Jurkat, Clone E6-1 (cell line): ENCODE results near the gene MTOR.
"Not testable (repeated sequence)": the region's sequence is repeated elsewhere in the genome, so short reads cannot be mapped to it uniquely, and the experiment has no call there.

ENCODE experiments used
- DNase-seq: peaks from one replicate; pipeline ENCODE4 v3.0.0-alpha.2; 2011; ENCODE audit warnings: low read depth, low spot score
- H3K4me3 ChIP-seq: 2 replicates; pipeline ENCODE4 v1.5.1; 2011; ENCODE audit warnings: mild to moderate bottlenecking, low read length, control low read depth, moderate library complexity

The MTOR gene

GRCh38 chr1:11281518-11282331 is 19.4 kb upstream of the MTOR start:
- no peak for DNase-seq
- H3K4me3 ChIP-seq: no peak overlapping the region

- no peak overlapping the region for H3K4me3 ChIP-seq
- DNase-seq: peak; percentile 59
Observed at GRCh38 chr1:11280719-11281376, 18.5 kb upstream of the MTOR start.

- no peak for DNase-seq
- no peak overlapping the region for H3K4me3 ChIP-seq
Observed at GRCh38 chr1:11279630-11280029, 17.3 kb upstream of the MTOR start.

GRCh38 chr1:11279152-11279551 is 16.8 kb upstream of the MTOR start:
- no peak overlapping the region for H3K4me3 ChIP-seq
- no peak for DNase-seq

- DNase-seq: no peak
- peak overlapping the region; percentile 93 for H3K4me3 ChIP-seq
Observed at GRCh38 chr1:11273595-11274234, 11.4 kb upstream of the MTOR start.

- DNase-seq: peak; percentile 66
- peak within 1 kb of the TSS; percentile 93 for H3K4me3 ChIP-seq
Observed at GRCh38 chr1:11272832-11273594, 10.7 kb upstream of the MTOR start, which contains the start of gene UBIAD1. TSS of gene UBIAD1 (plus strand) at chr1:11273198. CDS start at chr1:11273532, 334 bp downstream.

- peak overlapping the region; percentile 49 for H3K4me3 ChIP-seq
- peak; percentile 31 for DNase-seq
Observed at GRCh38 chr1:11272544-11272831, 10.1 kb upstream of the MTOR start.

- DNase-seq, H3K4me3 ChIP-seq: not testable (repeated sequence)
Observed at GRCh38 chr1:11267350-11268337, 5.3 kb upstream of the MTOR start.

GRCh38 chr1:11266268-11267074 is 4.1 kb upstream of the MTOR start:
- H3K4me3 ChIP-seq: no peak overlapping the region
- DNase-seq: no peak

- DNase-seq: no peak
- no peak overlapping the region for H3K4me3 ChIP-seq
Observed at GRCh38 chr1:11256299-11256698, 6.1 kb downstream of the MTOR start.

- no peak for DNase-seq
Observed at GRCh38 chr1:11253226-11253625, 9.1 kb downstream of the MTOR start.

GRCh38 chr1:11252538-11252937 is 9.8 kb downstream of the MTOR start:
- no peak for DNase-seq
- H3K4me3 ChIP-seq: no peak overlapping the region

More at GRCh38 chr1:11253226-11253625, 9.1 kb downstream of the MTOR start:
- no peak overlapping the region for H3K4me3 ChIP-seq

GRCh38 chr1:11248169-11248568 is 14.2 kb downstream of the MTOR start:
- DNase-seq: no peak
- H3K4me3 ChIP-seq: no peak overlapping the region

- DNase-seq: no peak
Observed at GRCh38 chr1:11245904-11246719, 16.2 kb downstream of the MTOR start.

GRCh38 chr1:11245248-11245647 is 17.1 kb downstream of the MTOR start:
- H3K4me3 ChIP-seq: no peak overlapping the region
- DNase-seq: no peak

More at GRCh38 chr1:11245904-11246719, 16.2 kb downstream of the MTOR start:
- H3K4me3 ChIP-seq: no peak overlapping the region

- no peak overlapping the region for H3K4me3 ChIP-seq
- DNase-seq: no peak
Observed at GRCh38 chr1:11238311-11238710, 24.0 kb downstream of the MTOR start.

GRCh38 chr1:11237356-11237755 is 25.0 kb downstream of the MTOR start:
- H3K4me3 ChIP-seq: no peak overlapping the region
- no peak for DNase-seq
